Activated T-cell treated with anti-CD3 and anti-CD28 coated beads, Interleukin-2, amount 50 U/mL, for 72 hours (primary cell): ENCODE data around the gene IFRD1. TPM values are rescaled to one million over a fixed set of nuclear protein-coding genes. Genes with fewer than 3 reads are reported as not detected.

Experiments
- ATAC-seq, 2 donors: fragments of 150-1000 bp; cut with Tn5 transposase; replicated peaks in 1 of 2; 2 replicates each; pipeline ENCODE4 v1.10.0; 2021; ENCODE audit warnings: moderate library complexity in 2 of 2, mild to moderate bottlenecking in 1 of 2
- DNase-seq, 2 donors: peaks; one replicate each; pipeline ENCODE4 v3.0.0; 2021 to 2022; ENCODE audit warnings: mixed read lengths in 1 of 2
- H3K27ac Mint-ChIP-seq: one replicate; pipeline ENCODE4 v1.8.0; 2022; ENCODE audit warnings: mild to moderate bottlenecking, moderate library complexity, mixed read lengths
- H3K27me3 Mint-ChIP-seq: one replicate; pipeline ENCODE4 v1.8.0; 2022; ENCODE audit warnings: low read depth, mixed read lengths
- H3K36me3 Mint-ChIP-seq, 2 donors: one replicate each; pipeline ENCODE4 v1.8.0; 2022; ENCODE audit warnings: mixed read lengths in 2 of 2, mild to moderate bottlenecking in 1 of 2; ENCODE audit not compliant: insufficient read depth in 2 of 2
- H3K4me1 Mint-ChIP-seq: one replicate; pipeline ENCODE4 v1.8.0; 2022; ENCODE audit warnings: low read depth, mixed read lengths
- H3K4me3 Mint-ChIP-seq, 2 donors: one replicate each; pipeline ENCODE4 v1.8.0; 2022; ENCODE audit warnings: mild to moderate bottlenecking in 2 of 2, mixed read lengths in 2 of 2, moderate library complexity in 2 of 2
- H3K9me3 Mint-ChIP-seq, 2 donors: one replicate each; pipeline ENCODE4 v1.8.0; 2022; ENCODE audit warnings: mixed read lengths in 2 of 2
- total RNA-seq, 2 donors: library from RNA; stranded (reverse); gene quantifications; one replicate each; pipeline ENCODE4 v1.2.3, GENCODE V29; 2022

The IFRD1 gene
- total RNA-seq, 2 donors from 2014 or later, result 86.4 to 88.3 TPM

DNA sequence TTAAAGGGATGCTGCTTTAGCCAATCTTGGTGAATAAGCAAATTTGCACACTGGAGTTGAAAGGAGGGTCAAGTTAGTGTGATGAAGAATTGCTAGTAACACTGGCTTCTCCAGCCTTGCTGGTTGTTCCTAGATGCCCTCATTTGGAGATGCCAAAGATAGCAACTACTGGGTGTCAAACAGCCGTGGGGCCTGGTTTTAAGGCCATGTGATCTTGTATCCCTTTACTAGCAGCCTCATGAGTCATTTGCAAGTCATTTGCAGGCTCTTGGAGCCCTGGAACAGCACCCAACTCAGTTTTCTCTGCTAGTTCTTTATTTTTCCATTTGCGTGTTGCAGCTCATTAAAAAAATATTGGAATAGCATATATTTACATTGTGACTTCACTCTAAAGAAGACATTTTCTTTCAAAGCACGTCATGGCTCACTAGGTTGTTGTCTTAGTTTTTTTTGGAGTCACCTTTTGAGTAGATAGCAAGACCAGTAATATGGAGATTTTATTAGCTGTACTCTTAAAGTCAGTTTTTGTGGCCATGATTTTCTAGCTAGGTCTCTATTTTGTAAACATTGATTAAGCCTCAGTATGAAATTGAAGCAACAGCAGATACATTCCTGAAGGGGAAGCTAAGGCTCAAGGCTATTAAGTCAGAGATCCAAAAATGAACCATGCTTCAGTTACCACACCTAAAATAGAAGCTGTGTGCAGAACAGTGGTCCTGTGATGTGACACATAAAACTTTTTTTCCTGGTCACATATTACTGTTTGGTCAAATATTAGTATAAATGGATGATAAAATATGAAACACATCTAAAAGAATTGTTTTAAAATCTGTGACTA is 31.8 kb downstream of the IFRD1 start:
- no peak overlapping the region for H3K27ac Mint-ChIP-seq
- H3K36me3 Mint-ChIP-seq, result peaks cover 0 to 6% of the 10 kb centered on the region in 2 donors
- H3K27me3 Mint-ChIP-seq, result no peaks in the 10 kb centered on the region
- DNase-seq (no peak), ATAC-seq (no peak)
- H3K9me3 Mint-ChIP-seq, result no peaks in the 10 kb centered on the region
- no peak overlapping the region for H3K4me3 Mint-ChIP-seq
- H3K4me1 Mint-ChIP-seq, result no peaks in the 10 kb centered on the region

DNA sequence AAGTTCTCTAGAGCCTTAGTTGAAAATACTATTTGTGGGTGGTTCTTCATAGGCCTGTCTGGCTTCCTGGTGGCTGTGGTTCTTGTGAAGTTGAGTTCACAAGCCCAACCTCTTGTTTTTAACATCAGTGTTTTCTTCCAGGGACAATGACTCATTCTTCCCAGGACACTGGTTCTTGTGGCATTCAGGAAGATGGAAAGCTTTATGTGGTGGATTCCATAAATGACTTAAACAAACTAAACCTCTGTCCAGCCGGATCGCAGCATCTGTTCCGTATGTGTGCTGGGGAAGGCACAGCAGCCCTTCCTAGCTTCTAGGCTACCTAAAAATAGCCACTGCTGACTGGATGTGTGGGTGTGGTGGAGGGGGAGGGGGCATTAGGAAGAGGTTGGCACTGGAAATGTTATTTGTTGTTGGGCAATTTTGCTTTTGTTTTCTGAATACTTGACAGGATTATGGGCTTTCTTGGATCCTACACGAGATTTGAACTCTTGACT is 34.5 kb downstream of the IFRD1 start:
- H3K9me3 Mint-ChIP-seq, result no peaks in the 10 kb centered on the region
- ATAC-seq (no peak), DNase-seq (no peak)
- H3K4me1 Mint-ChIP-seq, result no peaks in the 10 kb centered on the region
- H3K36me3 Mint-ChIP-seq, result no peaks in the 10 kb centered on the region
- no peak overlapping the region for H3K27ac Mint-ChIP-seq
- no peaks in the 10 kb centered on the region for H3K27me3 Mint-ChIP-seq
- no peak overlapping the region for H3K4me3 Mint-ChIP-seq

- ATAC-seq, result no peak
- no peaks in the 10 kb centered on the region for H3K36me3 Mint-ChIP-seq
- DNase-seq, result no peak
- no peaks in the 10 kb centered on the region for H3K9me3 Mint-ChIP-seq
- H3K4me1 Mint-ChIP-seq, result no peaks in the 10 kb centered on the region
- no peaks in the 10 kb centered on the region for H3K27me3 Mint-ChIP-seq
- no peak overlapping the region for H3K27ac Mint-ChIP-seq
- H3K4me3 Mint-ChIP-seq, result no peak overlapping the region
These were observed 35.5 kb downstream of the IFRD1 start for GRCh38 chr7:112485766-112486165.

DNA sequence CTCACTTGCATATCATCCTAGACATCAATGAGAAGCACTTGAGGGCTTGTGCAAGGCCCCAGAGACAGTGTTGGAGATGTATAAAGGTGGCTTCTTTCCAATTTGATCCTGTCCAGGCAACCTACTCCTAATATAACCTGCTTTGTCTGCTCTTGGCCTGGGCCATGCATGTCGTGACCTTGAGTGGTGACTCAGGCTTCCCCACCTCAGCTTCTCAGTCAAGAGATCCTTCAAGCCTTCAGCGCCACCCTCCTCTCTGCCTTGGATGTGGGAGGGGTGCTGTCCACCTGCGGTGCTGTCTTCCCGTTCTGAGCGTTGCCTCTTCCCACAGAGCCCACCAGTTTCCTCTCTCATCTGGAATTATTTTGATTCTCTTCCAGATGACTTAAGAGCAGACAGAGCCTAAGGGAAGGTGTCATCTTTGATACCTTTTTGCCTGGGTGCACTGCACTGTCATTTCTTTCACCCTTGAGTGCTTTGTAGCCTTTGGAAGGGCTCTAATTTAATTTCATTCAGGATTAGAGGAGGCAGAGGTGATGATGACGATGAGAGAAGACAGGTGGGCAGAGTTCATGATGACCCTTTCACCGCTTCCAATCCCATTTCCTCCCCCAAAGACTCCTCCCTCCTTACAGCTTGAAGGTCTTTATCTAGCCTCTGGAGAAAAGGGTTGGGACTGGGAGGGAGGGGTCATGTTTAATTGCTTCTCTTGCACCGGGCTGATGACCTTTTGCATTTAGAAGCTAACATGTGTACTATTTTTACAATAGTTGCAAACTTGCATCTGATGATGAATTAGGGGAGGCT is 37.4 kb downstream of the IFRD1 start:
- ATAC-seq, result no peak
- H3K4me3 Mint-ChIP-seq, result no peak overlapping the region
- no peaks in the 10 kb centered on the region for H3K9me3 Mint-ChIP-seq
- no peaks in the 10 kb centered on the region for H3K4me1 Mint-ChIP-seq
- DNase-seq, result no peak
- no peaks in the 10 kb centered on the region for H3K36me3 Mint-ChIP-seq
- no peak overlapping the region for H3K27ac Mint-ChIP-seq
- no peaks in the 10 kb centered on the region for H3K27me3 Mint-ChIP-seq

- DNase-seq (no peak), ATAC-seq (no peak)
- Mint-ChIP-seq H3K27me3 (no peaks in the 10 kb centered on the region), H3K4me1 (no peaks in the 10 kb centered on the region), H3K36me3 (no peaks in the 10 kb centered on the region), H3K9me3 (no peaks in the 10 kb centered on the region), H3K27ac (no peak overlapping the region), H3K4me3 (no peak overlapping the region)
These were observed 37.9 kb downstream of the IFRD1 start for GRCh38 chr7:112488264-112488552.

GRCh38 chr7:112492186-112492585 is 41.9 kb downstream of the IFRD1 start:
- H3K9me3 Mint-ChIP-seq, result no peaks in the 10 kb centered on the region
- no peak for ATAC-seq
- no peak overlapping the region for H3K4me3 Mint-ChIP-seq
- H3K27ac Mint-ChIP-seq, result no peak overlapping the region
- H3K4me1 Mint-ChIP-seq, result no peaks in the 10 kb centered on the region
- H3K27me3 Mint-ChIP-seq, result peaks cover 13% of the 10 kb centered on the region
- H3K36me3 Mint-ChIP-seq, result no peaks in the 10 kb centered on the region
- DNase-seq, result no peak

DNA sequence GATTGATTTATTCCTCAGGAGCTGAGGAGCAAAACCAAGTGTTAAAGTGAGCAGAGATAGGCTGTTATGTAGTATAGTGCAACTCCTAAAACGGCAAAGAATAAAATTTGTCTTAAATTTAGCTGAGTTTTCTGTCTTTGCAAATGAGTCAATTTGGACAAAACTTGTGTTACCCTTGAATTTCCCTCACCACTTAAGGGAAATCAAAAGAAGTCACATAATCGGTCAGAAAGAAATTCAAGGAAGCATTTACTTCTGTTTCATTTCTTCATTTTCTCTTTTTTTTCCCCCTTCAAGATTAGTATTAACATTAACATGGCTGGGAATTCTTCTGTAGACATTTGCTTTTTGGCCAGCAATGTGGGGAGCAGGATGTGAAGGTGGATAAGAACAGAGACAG is 44.4 kb downstream of the IFRD1 start:
- Mint-ChIP-seq H3K27me3 (peaks cover 24% of the 10 kb centered on the region), H3K27ac (no peak overlapping the region), H3K4me3 (no peak overlapping the region), H3K36me3 (no peaks in the 10 kb centered on the region), H3K4me1 (no peaks in the 10 kb centered on the region), H3K9me3 (no peaks in the 10 kb centered on the region)
- ATAC-seq, result no peak
- no peak for DNase-seq

- peaks cover 27% of the 10 kb centered on the region for H3K27me3 Mint-ChIP-seq
- H3K36me3 Mint-ChIP-seq, result no peaks in the 10 kb centered on the region
- no peak overlapping the region for H3K4me3 Mint-ChIP-seq
- no peak overlapping the region for H3K27ac Mint-ChIP-seq
- H3K9me3 Mint-ChIP-seq, result no peaks in the 10 kb centered on the region
- ATAC-seq (no peak), DNase-seq (no peak)
- no peaks in the 10 kb centered on the region for H3K4me1 Mint-ChIP-seq
These were observed 45.0 kb downstream of the IFRD1 start for GRCh38 chr7:112495156-112495788.

GRCh38 chr7:112495810-112496462 is 45.7 kb downstream of the IFRD1 start:
- Mint-ChIP-seq H3K9me3 (no peaks in the 10 kb centered on the region), H3K4me1 (no peaks in the 10 kb centered on the region)
- DNase-seq, result peak; percentile 32

GRCh38 chr7:112497481-112497880 is 47.2 kb downstream of the IFRD1 start:
- H3K27me3 Mint-ChIP-seq, result peaks cover 27% of the 10 kb centered on the region
- H3K9me3 Mint-ChIP-seq, result no peaks in the 10 kb centered on the region
- H3K4me1 Mint-ChIP-seq, result no peaks in the 10 kb centered on the region
- no peaks in the 10 kb centered on the region for H3K36me3 Mint-ChIP-seq
- DNase-seq (no peak), ATAC-seq (no peak)
- H3K4me3 Mint-ChIP-seq, result no peak overlapping the region
- H3K27ac Mint-ChIP-seq, result no peak overlapping the region

More at GRCh38 chr7:112495810-112496462, 45.7 kb downstream of the IFRD1 start:
- Mint-ChIP-seq H3K27me3 (peaks cover 27% of the 10 kb centered on the region), H3K27ac (no peak overlapping the region), H3K4me3 (no peak overlapping the region), H3K36me3 (no peaks in the 10 kb centered on the region)
- peak; percentile 44 to 53 for ATAC-seq

DNA sequence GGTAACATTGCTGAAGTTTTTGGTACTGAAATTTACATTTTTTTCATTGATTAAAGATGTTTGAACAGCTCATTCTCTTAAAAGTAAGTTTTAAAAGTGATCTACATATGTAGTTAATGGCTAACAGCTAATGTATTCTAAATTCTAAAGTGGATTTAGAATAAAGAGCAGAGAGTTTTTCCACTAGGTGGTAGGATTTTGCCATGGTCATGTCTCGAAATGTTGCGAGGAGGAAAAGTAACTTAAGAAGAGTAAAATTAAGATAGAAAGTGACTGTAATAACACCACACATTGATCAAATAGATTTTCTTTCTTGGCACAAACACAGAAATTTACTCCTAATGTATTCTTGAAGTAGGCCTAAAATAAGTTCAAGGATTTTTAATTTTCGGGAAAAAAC is 50.4 kb downstream of the IFRD1 start:
- H3K27me3 Mint-ChIP-seq, result peaks cover 33% of the 10 kb centered on the region
- H3K36me3 Mint-ChIP-seq, result no peaks in the 10 kb centered on the region
- H3K27ac Mint-ChIP-seq, result no peak overlapping the region

GRCh38 chr7:112501801-112502503 is 51.7 kb downstream of the IFRD1 start:
- Mint-ChIP-seq H3K9me3 (no peaks in the 10 kb centered on the region), H3K4me1 (no peaks in the 10 kb centered on the region), H3K27ac (no peak overlapping the region), H3K36me3 (no peaks in the 10 kb centered on the region), H3K4me3 (no peak overlapping the region), H3K27me3 (peaks cover 23% of the 10 kb centered on the region)
- no peak for ATAC-seq
- DNase-seq, result no peak

More for the DNA sequence above, 50.4 kb downstream of the IFRD1 start:
- Mint-ChIP-seq H3K4me3 (no peak overlapping the region), H3K9me3 (no peaks in the 10 kb centered on the region), H3K4me1 (no peaks in the 10 kb centered on the region)
- DNase-seq, result no peak
- ATAC-seq, result no peak
